Ovary (tissue), 9 donors: ENCODE data around the gene TM4SF20. TPM values are rescaled to one million over a fixed set of nuclear protein-coding genes. Genes with fewer than 3 reads are reported as not detected.

ENCODE experiments used
- DNase-seq, 5 donors: peaks; one replicate each; pipeline ENCODE4 v3.0.0-alpha.2; 2019 to 2020
- H3K27ac ChIP-seq, 2 donors: fragments of 200-600 bp; one replicate each; pipeline versions ENCODE4 v1.5.1 to v1.8.0; 2019 to 2022
- H3K27me3 ChIP-seq: fragments of 200-600 bp; one replicate; pipeline ENCODE4 v1.8.0; 2022
- H3K36me3 ChIP-seq: fragments of 200-600 bp; sonication (generic); one replicate; pipeline ENCODE4 v1.5.1; 2019
- H3K4me1 ChIP-seq: one replicate; pipeline ENCODE4 v1.8.1; 2013; ENCODE audit warnings: mild to moderate bottlenecking, moderate library complexity; ENCODE audit not compliant: insufficient read depth
- H3K4me3 ChIP-seq: fragments of 200-600 bp; sonication (generic); one replicate; pipeline ENCODE4 v1.5.1; 2017
- H3K9me3 ChIP-seq, 2 donors: fragments of 200-600 bp in 1 of 2; sonication (generic) in 1 of 2; one replicate each; pipeline versions ENCODE4 v1.5.1 to v1.8.1; 2013 to 2019; ENCODE audit warnings: mild to moderate bottlenecking in 1 of 2, moderate library complexity in 1 of 2
- EP300 ChIP-seq: sonication (generic); formaldehyde crosslinking; IDR thresholded peaks from one replicate; pipeline ENCODE4 v1.6.1; 2017; ENCODE audit warnings: antibody characterized with exemption
- POLR2A ChIP-seq: fragments of 450-650 bp; IDR thresholded peaks from one replicate; pipeline ENCODE4 v1.6.1; 2017; ENCODE audit warnings: antibody characterized with exemption, mild to moderate bottlenecking, moderate library complexity
- WGBS, 3 donors: extraction: QIAGEN DNeasy Blood & Tissue Kit in 1 of 3; methylation state at CpG; one replicate each; pipeline versions ENCODE4 v1.1.5 to v1.1.7; 2013 to 2017; 5-methylcytosine and 5-hydroxymethylcytosine counted together
- intact Hi-C, 4 donors: fragments of 100-400 bp; cut with DNase I; formaldehyde crosslinking; loops; one replicate each; pipeline versions ENCODE4 v1.11.0 to v1.15.1; 2022 to 2023
- polyA plus RNA-seq, 2 donors: library from polyadenylated mRNA; stranded (reverse); fragments of 200-250 nt in 1 of 2; fragments of 350-450 nt in 1 of 2; fragmentation: Illumina TruSeq in 1 of 2; extraction: RNeasy Lipid Tissue Mini Kit (QIAGEN cat#74804) in 1 of 2; gene quantifications; one replicate each; pipeline ENCODE4 v1.2.3, GENCODE V29; 2013 to 2014
- total RNA-seq, 7 donors: library from RNA; depleted of rRNA in 2 of 7; stranded (reverse); fragments of >200 nt in 2 of 7; fragmentation: NEBNext Ultra II Directional in 3 of 7; extraction: Animal tissue kit (Norgen Biotek cat#: 25700) in 3 of 7; gene quantifications; one replicate each; pipeline versions ENCODE4 v1.1.0 to v1.2.4, GENCODE V29; 2016 to 2023
- TF ChIP-seq, protein P1 (sequence below), 3 donors: fragments of 450-650 bp in 2 of 3; fragments of 200-600 bp in 1 of 3; IDR thresholded peaks; one replicate each; pipeline versions ENCODE4 v1.5.1 to v1.8.0; 2016 to 2022; ENCODE audit warnings: antibody characterized with exemption in 3 of 3, mild to moderate bottlenecking in 1 of 3
- donor health status: DM: no; HTN: no; CAD: no; lungs with moderate emphysema.
- donor health status: DM: no; HTN: no; CAD: no.
- donor health status: Bipolar disorder and iron deficiency.
- donor health status: DM: yes; HTN: yes; CAD: no.
- donor health status: DM: no; HTN: no; CAD: no.
- donor health status: DM: yes; HTN: yes; CAD: no.

TM4SF20 gene
- total and polyA plus RNA-seq, 9 donors = 1.4 TPM; not detected in 8

DNA sequence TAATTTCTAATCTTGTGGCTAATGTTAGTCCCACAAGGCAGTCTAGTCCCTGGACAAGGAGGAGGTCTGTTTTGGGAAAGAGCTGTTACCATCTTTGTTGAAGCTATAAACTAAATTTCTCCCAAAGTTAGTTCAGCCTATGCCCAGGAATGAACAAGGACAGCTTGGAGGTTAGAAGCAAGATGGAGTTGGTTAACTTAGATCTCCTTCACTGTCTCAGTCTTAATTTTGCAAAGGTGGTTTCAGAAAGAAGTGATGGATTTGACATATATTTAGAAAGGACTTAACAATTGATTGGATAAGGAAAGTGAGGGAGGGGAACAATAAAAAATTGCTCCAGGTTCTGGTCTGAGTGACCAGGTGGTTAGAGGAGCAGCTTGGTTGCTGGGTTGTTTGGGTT is 23.2 kb upstream of the TM4SF20 start:
- Histone ChIP-seq H3K4me1 (peaks cover 4% of the 10 kb centered on the region), H3K9me3 (no peaks in the 10 kb centered on the region), H3K36me3 (no peaks in the 10 kb centered on the region), H3K4me3 (no peak overlapping the region), H3K27ac (no peak overlapping the region), H3K27me3 (no peaks in the 10 kb centered on the region)
- intact Hi-C loops = loop anchor here in 1 of 4 donors (10.0 kb wide), 1 partner anchor 362 kb away; no protein-coding TSS in a partner anchor
- no peak for TF ChIP-seq EP300
- no peak for TF ChIP-seq POLR2A
- TF ChIP-seq, protein P1, sequence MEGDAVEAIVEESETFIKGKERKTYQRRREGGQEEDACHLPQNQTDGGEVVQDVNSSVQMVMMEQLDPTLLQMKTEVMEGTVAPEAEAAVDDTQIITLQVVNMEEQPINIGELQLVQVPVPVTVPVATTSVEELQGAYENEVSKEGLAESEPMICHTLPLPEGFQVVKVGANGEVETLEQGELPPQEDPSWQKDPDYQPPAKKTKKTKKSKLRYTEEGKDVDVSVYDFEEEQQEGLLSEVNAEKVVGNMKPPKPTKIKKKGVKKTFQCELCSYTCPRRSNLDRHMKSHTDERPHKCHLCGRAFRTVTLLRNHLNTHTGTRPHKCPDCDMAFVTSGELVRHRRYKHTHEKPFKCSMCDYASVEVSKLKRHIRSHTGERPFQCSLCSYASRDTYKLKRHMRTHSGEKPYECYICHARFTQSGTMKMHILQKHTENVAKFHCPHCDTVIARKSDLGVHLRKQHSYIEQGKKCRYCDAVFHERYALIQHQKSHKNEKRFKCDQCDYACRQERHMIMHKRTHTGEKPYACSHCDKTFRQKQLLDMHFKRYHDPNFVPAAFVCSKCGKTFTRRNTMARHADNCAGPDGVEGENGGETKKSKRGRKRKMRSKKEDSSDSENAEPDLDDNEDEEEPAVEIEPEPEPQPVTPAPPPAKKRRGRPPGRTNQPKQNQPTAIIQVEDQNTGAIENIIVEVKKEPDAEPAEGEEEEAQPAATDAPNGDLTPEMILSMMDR (IDR thresholded peaks at IDR 0.05) = no peak
- DNase-seq = no peak

DNA sequence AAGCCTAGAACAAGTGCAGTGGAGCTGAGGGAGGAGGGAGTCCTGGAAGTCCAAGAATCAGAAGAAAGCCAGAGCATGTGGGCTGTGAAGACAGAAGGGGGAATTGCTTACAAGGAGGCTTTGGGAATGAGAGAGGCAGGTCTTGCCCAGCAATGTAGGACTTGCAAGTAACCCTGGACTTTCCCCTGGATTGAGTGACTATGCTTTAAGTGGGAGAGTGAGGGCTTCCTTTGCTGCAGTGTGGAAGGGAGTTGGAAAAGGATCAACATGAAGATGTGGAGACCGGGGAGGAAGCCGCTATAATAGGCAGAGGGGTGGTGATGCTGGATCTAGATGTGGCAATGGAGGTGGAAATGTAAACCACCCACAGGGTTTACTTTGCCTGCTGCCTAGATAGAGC is 22.4 kb upstream of the TM4SF20 start:
- Histone ChIP-seq H3K9me3 (no peaks in the 10 kb centered on the region), H3K27me3 (no peaks in the 10 kb centered on the region), H3K27ac (no peak overlapping the region), H3K4me1 (peaks cover 2% of the 10 kb centered on the region), H3K4me3 (no peak overlapping the region), H3K36me3 (no peaks in the 10 kb centered on the region)
- intact Hi-C loops = loop anchor here in 1 of 4 donors (10.0 kb wide), 1 partner anchor 363 kb away; no protein-coding TSS in a partner anchor
- TF ChIP-seq EP300 = no peak
- no peak for TF ChIP-seq POLR2A
- TF ChIP-seq, protein P1 (IDR thresholded peaks at IDR 0.05) = no peak
- no peak for DNase-seq
- WGBS, 3 donors = 68 to 69% (median 69%) methylated on average over 2 of the region's 2 CpGs

DNA sequence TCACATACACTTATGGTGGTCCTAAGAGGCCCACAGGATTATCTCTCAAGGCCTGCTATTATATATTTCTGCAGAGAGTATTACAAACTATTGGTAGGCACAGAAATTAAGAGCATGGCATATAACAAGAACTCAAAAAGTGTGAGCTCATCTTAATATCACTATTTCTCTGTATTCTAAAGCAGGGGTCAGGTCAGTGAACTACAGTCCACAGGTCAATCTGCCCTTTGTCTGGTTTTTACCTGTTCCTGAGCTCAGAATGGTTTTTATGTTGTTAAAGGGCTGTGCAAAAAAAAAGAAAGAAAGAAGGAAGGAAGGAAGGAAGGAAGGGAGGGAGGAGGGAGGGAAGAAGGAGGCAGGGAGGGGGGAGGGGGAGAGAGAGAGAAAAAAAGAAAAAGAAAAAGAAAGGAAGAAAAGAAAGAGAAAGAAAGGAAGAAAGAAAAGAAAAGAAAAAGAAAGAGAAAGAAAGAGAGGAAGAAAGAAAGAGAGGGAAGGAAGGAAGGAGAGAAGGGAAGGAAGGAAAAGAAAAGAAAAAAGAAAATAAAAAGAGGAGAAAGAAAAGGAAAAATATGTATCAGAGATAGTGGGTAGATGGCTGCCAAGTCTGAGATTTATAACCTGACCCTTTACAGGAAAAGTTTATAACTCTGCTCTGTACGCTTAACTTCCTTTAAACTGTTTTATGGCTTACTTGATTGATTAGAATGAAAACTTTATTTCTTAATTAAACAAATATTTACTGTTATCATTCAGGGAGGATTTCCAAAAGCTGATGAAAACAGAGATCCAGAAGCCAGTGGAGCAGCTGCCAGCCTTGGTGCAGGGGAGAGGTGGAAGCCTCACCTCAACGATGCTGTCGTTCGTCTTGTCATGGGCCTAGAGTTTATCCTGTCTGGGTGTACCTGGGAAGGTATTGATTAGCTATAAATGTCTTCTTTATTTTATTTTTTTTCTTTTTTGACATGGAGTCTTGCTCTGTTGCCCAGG is 19.9 kb upstream of the TM4SF20 start:
- DNase-seq = no peak
- WGBS, 3 donors = 65 to 85% (median 80%) methylated on average over 4 of the region's 4 CpGs
- Histone ChIP-seq H3K4me1 (no peaks in the 10 kb centered on the region), H3K27me3 (no peaks in the 10 kb centered on the region), H3K9me3 (no peaks in the 10 kb centered on the region), H3K27ac (no peak overlapping the region), H3K36me3 (no peaks in the 10 kb centered on the region), H3K4me3 (no peak overlapping the region)
- intact Hi-C loops = no loop called here
- TF ChIP-seq, protein P1 (IDR thresholded peaks at IDR 0.05) = no peak
- TF ChIP-seq POLR2A (no peak), EP300 (no peak)

DNA sequence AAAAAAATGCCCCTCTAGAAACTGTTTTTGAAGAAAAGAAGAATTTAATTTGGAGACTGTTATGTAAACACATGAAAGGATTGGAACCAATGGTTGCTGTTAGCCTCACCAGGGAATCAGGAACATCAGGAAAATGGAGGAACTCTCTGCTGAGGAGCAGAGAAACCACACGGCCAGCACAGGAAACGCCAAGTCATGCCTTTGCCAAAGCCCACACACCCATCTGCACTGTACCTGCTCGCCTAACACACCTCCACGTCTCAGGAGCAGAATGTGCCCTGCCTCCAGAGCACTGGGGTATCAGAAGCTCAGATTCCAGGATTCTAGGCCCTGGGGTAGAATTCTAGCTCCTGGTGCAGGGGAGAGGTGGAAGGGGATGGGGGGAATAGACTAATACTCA is 18.5 kb upstream of the TM4SF20 start:
- no peaks in the 10 kb centered on the region for H3K27me3 ChIP-seq
- 66 to 79% (median 76%) methylated on average over 4 of the region's 4 CpGs for WGBS, 3 donors
- DNase-seq = no peak
- no peaks in the 10 kb centered on the region for H3K9me3 ChIP-seq
- no peak overlapping the region for H3K27ac ChIP-seq
- no peak for TF ChIP-seq EP300
- TF ChIP-seq, protein P1 (IDR thresholded peaks at IDR 0.05) = no peak
- TF ChIP-seq POLR2A = no peak
- H3K36me3 ChIP-seq = no peaks in the 10 kb centered on the region
- intact Hi-C loops = no loop called here
- H3K4me3 ChIP-seq = no peak overlapping the region
- peaks cover 4% of the 10 kb centered on the region for H3K4me1 ChIP-seq
